Measurements from ENCODE around the gene NEGR1. TPM values are rescaled to one million over a fixed set of nuclear protein-coding genes. Genes with fewer than 3 reads are reported as not detected.

Gene NEGR1
- total RNA-seq, 1 experiment from 2014 or later, result 0.44 TPM

- Histone ChIP-seq H3K4me1 (replicated peaks; ENCODE audit: insufficient read depth) (no peaks in the 10 kb centered on the region), H3K9me2 (ENCODE audit: insufficient read depth) (no peaks in the 10 kb centered on the region; the same call in 1 of the 2 replicates), H3K9me3 (ENCODE audit: insufficient read depth, low read depth) (no peaks in the 10 kb centered on the region), H3K27ac (no peak overlapping the region), H3K4me3 (no peak overlapping the region), H4K20me1 (ENCODE audit: insufficient read depth) (no peaks in the 10 kb centered on the region), H3F3A (ENCODE audit: insufficient read depth, low read depth) (no peaks in the 10 kb centered on the region), H3K79me2 (ENCODE audit: low read depth) (no peaks in the 10 kb centered on the region), H3K4me2 (no peak overlapping the region), H3K36me3 (ENCODE audit: low read depth) (no peaks in the 10 kb centered on the region), H2AFZ (no peak overlapping the region), H3K27me3 (ENCODE audit: insufficient read depth, low read depth) (no peaks in the 10 kb centered on the region)
- ChIA-PET CTCF (no interaction called here), POLR2A (ENCODE audit: unreplicated experiment) (no interaction called here)
- BruUV-seq (replicated peaks), result no TSS peak
- no peak for DNase-seq
- TF ChIP-seq EZH2 (IDR thresholded peaks at IDR 0.05; ENCODE audit: low read depth), result no peak
- TF ChIP-seq CTCF (conservative IDR thresholded peaks at IDR 0.05), result no peak
- intact Hi-C loops (cut with micrococcal nuclease; ENCODE audit: unreplicated experiment), result no loop called here
Observed at GRCh38 chr1:71785450-71785849, 496.9 kb downstream of the NEGR1 start.

- Histone ChIP-seq H3K4me1 (replicated peaks; ENCODE audit: insufficient read depth) (no peaks in the 10 kb centered on the region), H3K27me3 (ENCODE audit: insufficient read depth, low read depth) (no peaks in the 10 kb centered on the region), H3K79me2 (ENCODE audit: low read depth) (no peaks in the 10 kb centered on the region), H2AFZ (no peak overlapping the region), H3F3A (ENCODE audit: insufficient read depth, low read depth) (no peaks in the 10 kb centered on the region), H3K36me3 (ENCODE audit: low read depth) (no peaks in the 10 kb centered on the region), H3K9me2 (ENCODE audit: insufficient read depth) (no peaks in the 10 kb centered on the region; the same call in 1 of the 2 replicates), H3K4me3 (no peak overlapping the region), H4K20me1 (ENCODE audit: insufficient read depth) (no peaks in the 10 kb centered on the region), H3K9me3 (ENCODE audit: insufficient read depth, low read depth) (no peaks in the 10 kb centered on the region), H3K4me2 (no peak overlapping the region), H3K27ac (no peak overlapping the region)
- no peak for DNase-seq
- no TSS peak for BruUV-seq (replicated peaks)
- intact Hi-C loops (cut with micrococcal nuclease; ENCODE audit: unreplicated experiment), result no loop called here
- ChIA-PET POLR2A (ENCODE audit: unreplicated experiment) (no interaction called here), CTCF (no interaction called here)
- TF ChIP-seq EZH2 (IDR thresholded peaks at IDR 0.05; ENCODE audit: low read depth) (no peak), CTCF (conservative IDR thresholded peaks at IDR 0.05) (no peak)
Observed at GRCh38 chr1:71785000-71785399, 497.3 kb downstream of the NEGR1 start.

GRCh38 chr1:71784241-71784640 lies 498.1 kb downstream of the NEGR1 start:
- Histone ChIP-seq H4K20me1 (ENCODE audit: insufficient read depth) (no peaks in the 10 kb centered on the region), H3K4me1 (replicated peaks; ENCODE audit: insufficient read depth) (no peaks in the 10 kb centered on the region), H3F3A (ENCODE audit: insufficient read depth, low read depth) (no peaks in the 10 kb centered on the region), H3K79me2 (ENCODE audit: low read depth) (no peaks in the 10 kb centered on the region), H3K9me2 (ENCODE audit: insufficient read depth) (no peaks in the 10 kb centered on the region; the same call in 1 of the 2 replicates), H3K36me3 (ENCODE audit: low read depth) (no peaks in the 10 kb centered on the region), H2AFZ (no peak overlapping the region), H3K27me3 (ENCODE audit: insufficient read depth, low read depth) (no peaks in the 10 kb centered on the region), H3K9me3 (ENCODE audit: insufficient read depth, low read depth) (no peaks in the 10 kb centered on the region), H3K27ac (no peak overlapping the region), H3K4me2 (no peak overlapping the region), H3K4me3 (no peak overlapping the region)
- no peak for DNase-seq
- TF ChIP-seq EZH2 (IDR thresholded peaks at IDR 0.05; ENCODE audit: low read depth) (no peak), CTCF (conservative IDR thresholded peaks at IDR 0.05) (no peak)
- BruUV-seq (replicated peaks), result no TSS peak
- POLR2A ChIA-PET (ENCODE audit: unreplicated experiment), result no interaction called here
- intact Hi-C loops (cut with micrococcal nuclease; ENCODE audit: unreplicated experiment), result no loop called here
- CTCF ChIA-PET, result interaction anchor here (0.5 kb wide), 1 partner anchor 263 kb away, joined by 3 read pairs; no protein-coding TSS in a partner anchor

Measured in PC-9 (cell line).